Stimulated activated CD4-positive, alpha-beta T cell treated with anti-CD3 and anti-CD28 coated beads, Interleukin-12 subunit alpha, Interleukin-12 subunit beta, amount 100 ng/mL, for 4 hours (primary cell): ENCODE results near the gene IRF8.
A peak's percentile ranks its signal among the peaks of the same experiment; 100 is the strongest.
"Not testable (repeated sequence)": the region's sequence is repeated elsewhere in the genome, so short reads cannot be mapped to it uniquely, and the experiment has no call there.

Source experiments
- DNase-seq: peaks from one replicate; pipeline ENCODE4 v3.0.0-alpha.2; 2020

The IRF8 gene

DNA sequence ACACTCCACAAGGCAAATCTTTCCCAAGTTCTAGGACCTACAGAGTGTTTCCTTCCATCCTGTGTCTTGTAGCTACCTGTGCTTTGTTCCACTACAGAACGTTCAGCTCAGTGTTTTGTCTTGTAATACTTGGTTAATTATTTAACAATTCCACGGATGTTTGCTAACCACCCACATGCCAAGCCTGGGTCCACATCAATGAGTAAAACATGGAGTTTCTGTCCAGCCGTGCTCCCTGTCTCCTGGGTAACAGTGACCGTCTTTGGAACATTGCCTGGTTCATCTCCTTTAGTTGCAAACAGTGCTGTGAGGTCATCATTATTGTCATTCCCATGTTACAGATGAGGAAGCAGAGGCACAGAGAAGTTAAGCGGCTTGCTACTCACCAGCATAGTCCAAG, 41.3 kb downstream of the IRF8 start:
- DNase-seq, result no peak

- DNase-seq, result no peak
Observed at GRCh38 chr16:85941863-85942644, 43.1 kb downstream of the IRF8 start.

GRCh38 chr16:85942659-85943058, 43.7 kb downstream of the IRF8 start:
- not testable (repeated sequence) for DNase-seq

- DNase-seq, result no peak
Observed at GRCh38 chr16:85943711-85944110, 44.7 kb downstream of the IRF8 start.

- DNase-seq, result no peak
Observed at GRCh38 chr16:85944572-85945423, 45.8 kb downstream of the IRF8 start.

DNA sequence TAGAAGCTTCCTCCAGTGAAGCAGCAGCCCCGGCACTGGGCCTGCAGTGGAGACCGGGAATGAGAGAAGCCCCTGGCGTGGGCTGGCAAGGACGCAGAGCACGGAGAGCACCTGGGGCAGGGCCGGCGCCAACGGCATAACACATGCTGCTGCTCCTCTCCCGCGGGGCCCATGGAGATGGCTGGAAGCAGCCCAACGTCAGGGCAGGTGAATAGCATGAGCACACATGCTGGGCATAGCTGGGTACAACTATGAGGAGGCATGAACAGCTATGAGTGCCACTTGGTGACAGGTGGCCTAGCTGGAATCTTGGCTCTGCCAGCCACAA, 46.4 kb downstream of the IRF8 start:
- DNase-seq, result no peak

- DNase-seq, result no peak
Observed at GRCh38 chr16:85946541-85947124, 47.7 kb downstream of the IRF8 start.

GRCh38 chr16:85947230-85948137, 48.5 kb downstream of the IRF8 start:
- peak; percentile 53 for DNase-seq

- DNase-seq, result no peak
Observed at GRCh38 chr16:85948138-85948509, 49.2 kb downstream of the IRF8 start.

- DNase-seq, result no peak
Observed at GRCh38 chr16:85948616-85949265, 49.8 kb downstream of the IRF8 start.

- no peak for DNase-seq
Observed at GRCh38 chr16:85950136-85950918, 51.4 kb downstream of the IRF8 start.

DNA sequence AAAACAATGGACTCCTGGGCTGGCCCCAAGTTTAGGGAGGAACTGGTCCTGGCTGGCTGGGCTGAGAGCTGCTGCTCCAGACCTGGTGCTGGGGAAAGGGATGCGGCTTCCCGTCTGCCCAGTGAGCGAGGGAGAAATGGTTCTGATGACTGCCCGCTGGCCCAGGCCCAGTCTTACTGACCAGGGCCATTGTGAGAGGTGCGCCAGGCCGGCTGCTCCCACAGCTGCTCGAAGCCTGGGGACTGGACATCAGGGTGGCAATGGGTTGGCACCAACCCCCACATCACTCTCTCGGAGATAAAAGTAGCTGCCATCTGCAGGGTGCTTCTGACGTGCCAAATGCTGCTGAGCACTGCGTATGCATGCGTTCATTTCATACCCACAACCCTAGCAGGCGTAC, 53.2 kb downstream of the IRF8 start:
- DNase-seq, result no peak

GRCh38 chr16:85952811-85953210, 53.8 kb downstream of the IRF8 start:
- no peak for DNase-seq

- no peak for DNase-seq
Observed at GRCh38 chr16:85954927-85955519, 56.1 kb downstream of the IRF8 start.

GRCh38 chr16:85955566-85955965, 56.6 kb downstream of the IRF8 start:
- peak; percentile 47 for DNase-seq

DNA sequence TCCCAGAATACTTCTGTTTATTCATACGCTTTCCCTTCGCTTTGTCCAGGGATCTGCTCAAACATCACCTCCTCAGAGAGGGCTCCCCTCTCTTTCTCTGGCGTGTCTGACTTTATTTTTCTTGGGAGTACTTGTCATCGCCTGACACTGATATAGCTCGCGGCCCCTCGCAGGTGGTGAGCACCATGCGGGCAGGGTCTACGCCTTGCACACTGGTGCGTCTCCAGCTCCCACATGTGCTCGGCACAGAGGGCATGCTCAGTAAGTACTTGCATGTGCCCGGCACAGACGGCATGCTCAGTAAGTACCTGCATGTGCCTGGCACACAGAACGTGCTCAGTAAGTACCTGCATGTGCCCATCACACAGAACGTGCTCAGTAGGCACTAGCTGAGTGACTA, 57.5 kb downstream of the IRF8 start:
- DNase-seq, result no peak

DNA sequence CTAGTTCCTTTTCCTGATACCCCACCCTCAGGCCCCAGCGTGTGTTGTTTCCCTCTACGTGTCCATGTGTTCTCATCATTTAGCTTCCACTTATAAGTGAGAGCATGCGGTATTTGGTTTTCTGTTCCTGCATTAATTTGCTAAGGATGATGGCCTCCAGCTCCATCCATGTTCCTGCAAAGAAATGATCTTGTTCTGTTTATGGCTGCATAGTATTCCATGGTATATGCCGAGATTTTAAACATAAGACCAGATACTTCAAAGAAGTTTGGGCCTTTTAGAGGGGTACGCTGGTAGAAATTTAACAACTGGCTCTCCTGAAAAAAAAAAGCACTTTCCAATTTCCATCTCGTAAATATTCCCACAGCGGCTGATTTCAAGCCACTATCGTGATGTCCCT, 59.8 kb downstream of the IRF8 start:
- no peak for DNase-seq

DNA sequence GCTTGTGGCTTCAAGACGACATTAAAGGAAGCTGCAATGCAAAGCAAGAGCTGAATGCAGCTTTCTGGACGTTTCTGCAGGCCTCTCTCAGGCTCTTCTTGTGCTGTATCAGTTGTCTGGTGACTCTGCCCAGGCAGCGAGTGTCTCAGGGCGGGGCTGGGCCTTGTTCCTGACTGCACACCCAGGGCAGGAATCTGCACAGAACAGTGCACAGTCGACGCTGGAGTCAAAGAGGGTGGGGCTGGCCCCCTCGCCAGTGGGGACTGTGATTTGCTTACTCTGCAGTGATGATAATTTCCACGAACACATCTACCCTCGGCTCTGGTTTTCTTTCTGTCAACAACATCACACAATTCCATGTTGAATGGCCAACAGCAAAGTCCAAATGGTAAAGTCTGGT, 60.7 kb downstream of the IRF8 start:
- no peak for DNase-seq

GRCh38 chr16:85960486-85961046, 61.6 kb downstream of the IRF8 start:
- DNase-seq, result no peak

GRCh38 chr16:85961988-85962915, 63.3 kb downstream of the IRF8 start:
- no peak for DNase-seq
